PC-9 (cell line): ENCODE data around the gene KRTAP21-3.

Source experiments
- CTCF ChIP-seq: fragments of 200-600 bp; sonication (generic); conservative IDR thresholded peaks from 2 replicates; pipeline ENCODE4 v1.6.1; 2017; ENCODE audit warnings: mixed run types, antibody characterized with exemption, mild to moderate bottlenecking, moderate library complexity
- EZH2 ChIP-seq: fragments of 200-600 bp; sonication (generic); IDR thresholded peaks from 2 replicates; pipeline ENCODE4 v1.8.0; 2017; ENCODE audit warnings: antibody characterized with exemption, low read depth

- no peak for TF ChIP-seq CTCF
- TF ChIP-seq EZH2 = no peak
These were observed 11.2 kb downstream of the KRTAP21-3 start for GRCh38 chr21:30707409-30707808.
